ENCODE results near the gene CDH4.

The CDH4 gene

DNA sequence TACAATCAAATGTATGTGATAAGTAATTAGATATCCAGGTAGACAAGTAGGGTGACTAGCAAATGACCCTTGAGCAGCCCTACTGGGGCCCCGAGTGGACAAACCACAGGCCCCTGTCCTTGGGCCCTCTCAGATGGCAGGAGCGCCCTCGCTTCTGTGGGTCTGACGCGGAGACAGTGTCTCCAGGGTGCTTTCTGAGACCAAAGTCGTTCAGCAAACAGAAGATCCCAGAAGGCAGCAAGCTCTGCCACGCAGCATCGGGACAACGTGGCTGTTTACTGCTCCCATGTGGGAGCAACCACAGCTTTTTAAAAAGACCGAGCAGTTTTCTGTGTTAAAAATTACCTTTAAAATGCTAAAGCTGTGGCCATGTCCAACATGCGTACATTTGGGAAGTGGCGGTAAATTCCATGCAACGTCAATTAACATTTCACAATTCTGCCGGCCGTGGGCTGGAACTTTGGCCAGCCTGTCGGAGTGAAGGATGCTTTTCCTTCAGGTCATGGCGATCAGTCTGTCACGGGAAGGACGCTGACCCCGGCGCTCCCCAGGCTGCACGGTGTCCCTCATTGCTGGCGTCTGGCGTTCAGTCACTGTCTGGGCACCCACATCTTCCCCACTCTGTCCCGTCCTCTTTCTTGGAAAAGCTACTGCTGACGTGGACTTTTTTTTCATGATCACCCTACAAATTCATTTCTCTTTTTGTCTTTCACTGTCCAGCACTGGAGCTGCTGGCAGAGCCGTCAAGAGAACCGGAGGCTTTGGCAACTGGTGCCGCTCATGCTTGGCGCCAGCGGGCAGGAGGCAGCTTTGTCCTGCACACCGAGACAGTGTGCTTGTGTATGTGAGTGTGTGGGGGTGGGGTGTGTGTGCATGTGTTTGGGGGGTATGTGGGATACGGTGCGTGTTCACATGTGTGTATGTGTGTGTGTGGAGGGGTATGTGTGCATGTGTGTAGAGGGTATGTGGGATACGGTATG is 293.1 kb downstream of the CDH4 start:
- DNase-seq, result no peak

DNA sequence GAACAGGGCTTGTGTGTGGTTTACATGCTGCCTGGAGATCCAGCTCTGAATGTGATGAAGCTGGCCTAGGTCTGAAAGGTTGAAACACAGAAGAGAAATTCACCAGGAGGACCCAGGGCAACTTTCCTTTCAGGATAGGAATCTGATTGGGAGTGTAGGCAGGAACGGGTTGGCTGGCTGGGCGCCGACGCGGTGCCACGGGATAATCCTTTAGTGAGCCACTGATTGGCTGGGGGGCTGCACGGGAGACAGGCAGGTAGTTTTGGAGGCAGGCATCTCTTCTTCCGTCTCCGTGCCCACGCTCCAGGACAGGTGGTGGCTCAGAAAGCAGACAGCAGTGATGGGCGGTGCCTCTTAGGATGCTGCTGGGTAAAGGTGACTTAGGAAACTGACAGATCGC is 294.6 kb downstream of the CDH4 start:
- no peak for DNase-seq

DNA sequence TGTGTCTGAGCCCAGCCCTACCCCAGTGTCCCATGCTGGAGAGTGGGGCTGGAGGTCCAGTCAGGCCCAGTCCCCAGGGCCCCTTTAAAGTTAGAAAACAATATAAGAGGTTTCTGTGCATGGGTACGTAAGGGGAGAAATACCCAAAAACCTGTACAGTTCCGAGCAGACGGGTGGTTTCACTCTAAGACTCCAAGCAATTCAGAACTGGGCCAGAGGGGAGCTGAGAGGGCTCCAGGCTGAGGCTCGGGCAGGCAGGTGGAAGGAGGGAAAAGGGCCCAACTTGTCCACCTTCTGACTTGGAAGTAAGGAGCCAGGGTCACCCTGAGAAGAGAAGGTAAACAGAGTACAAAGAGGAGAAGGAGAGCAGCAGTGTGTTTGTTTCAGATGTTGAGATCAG is 296.0 kb downstream of the CDH4 start:
- no peak for DNase-seq

DNA sequence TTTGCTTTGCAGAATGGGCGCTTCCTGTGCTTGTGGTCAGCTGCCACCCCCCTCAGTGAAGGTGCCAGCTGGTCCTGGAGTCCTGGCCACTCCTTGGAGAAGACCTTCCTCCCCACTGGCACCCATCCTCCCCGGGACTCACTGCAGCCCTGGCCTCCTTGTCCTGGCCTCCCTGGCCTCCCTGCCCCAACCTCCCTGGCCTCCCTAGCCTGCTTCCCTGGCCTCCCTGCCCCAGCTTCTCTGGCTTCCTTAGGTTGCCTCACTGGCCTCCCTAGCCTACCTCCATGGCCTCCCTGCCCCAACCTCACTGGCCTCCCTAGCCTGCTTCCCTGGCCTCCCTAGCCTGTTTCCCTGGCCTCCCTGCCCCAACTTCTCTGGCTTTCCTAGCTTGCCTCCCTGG is 297.8 kb downstream of the CDH4 start:
- no peak for DNase-seq

DNA sequence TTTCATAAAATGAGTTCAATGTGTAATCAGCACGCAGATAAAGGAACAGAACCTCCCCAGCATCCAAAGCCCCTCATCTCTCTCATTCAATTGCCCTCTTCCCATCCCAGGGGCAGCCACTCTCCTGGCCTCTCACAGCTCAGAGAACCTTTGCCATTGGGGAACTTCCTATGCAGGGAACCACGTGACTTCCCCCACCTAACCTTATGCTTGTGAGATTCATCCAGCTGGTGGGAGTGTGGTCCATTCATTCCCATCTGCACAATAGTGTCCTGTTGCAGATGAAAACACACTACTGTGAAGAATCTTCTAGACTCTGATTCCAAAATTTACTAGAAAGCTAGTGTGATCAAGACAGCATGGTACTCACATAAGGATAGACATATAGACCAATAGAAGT is 299.3 kb downstream of the CDH4 start:
- no peak for DNase-seq

DNA sequence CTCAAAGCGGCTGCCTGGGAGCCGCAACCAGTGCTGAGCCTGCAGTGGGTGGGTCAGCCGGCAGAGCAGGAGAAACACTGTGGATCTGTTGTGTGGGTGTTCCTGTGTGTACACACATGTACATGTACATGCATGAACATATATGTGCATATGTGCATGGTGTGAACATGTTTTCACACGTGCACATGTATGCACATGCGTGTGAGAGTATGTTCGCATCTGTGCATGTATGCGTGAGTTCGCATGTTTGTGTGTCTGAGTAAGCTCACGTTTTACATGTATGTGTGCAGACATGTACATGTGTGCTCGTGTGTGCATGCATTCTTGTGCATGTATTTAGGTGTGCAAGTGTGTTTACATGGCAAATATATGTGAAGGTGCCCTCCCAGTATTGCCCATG is 302.6 kb downstream of the CDH4 start:
- DNase-seq, result no peak

DNA sequence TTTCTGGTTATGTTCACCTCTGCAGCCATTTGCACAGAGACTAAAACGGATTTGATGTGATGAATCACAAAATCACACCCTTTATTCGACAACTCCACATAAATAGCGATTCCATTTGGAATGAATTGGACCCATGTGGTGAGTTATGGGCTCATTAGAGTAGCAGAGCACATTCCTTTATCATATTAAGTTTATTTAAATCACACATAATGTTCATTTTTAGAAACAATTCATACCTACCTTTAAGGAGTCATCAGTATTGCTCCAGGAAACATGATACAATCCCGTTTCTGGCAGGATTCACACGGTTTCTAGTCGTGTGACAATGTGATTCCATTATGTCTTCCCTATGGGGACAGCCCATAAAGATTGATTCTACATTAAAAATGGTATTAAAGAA is 303.5 kb downstream of the CDH4 start:
- DNase-seq, result peak; percentile 45

DNA sequence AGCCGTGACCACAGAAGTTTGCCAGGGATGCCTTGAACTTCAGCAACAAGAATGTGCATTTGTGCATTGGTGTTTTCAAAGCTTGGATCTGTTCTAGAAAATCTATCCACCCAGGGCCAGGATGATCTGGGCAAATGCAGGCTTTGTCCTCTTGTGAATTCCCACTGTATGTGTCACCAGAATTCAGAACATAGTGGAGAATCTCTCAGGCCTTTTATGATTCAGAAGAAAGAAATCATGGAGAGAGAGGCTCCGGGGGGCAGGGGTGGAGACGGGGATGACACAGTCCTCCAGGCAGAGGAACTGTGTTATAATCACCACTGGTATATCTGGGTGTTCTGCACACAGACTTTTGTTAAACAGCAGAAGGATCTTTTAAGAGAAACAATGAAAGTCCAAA is 304.1 kb downstream of the CDH4 start:
- peak; percentile 95 for DNase-seq

DNA sequence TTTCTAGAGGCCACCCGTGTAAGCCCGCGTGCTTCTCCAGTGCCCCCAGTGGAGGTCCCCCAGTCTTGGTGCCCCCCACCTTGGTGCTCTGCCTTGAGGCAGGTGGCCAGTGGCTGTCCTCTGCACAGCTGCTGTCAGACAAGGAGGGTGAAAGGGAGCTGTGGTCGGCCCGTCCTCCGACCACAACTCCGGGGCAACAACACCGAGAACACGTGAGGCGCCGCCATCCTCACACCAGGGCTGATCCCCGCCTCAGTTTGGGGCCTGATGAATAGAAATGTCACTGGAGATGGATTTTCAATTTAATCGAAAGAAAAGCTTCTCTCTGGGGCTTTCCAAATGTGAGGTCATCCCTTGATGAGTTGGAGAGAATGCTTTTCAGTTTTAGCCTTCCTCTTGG is 304.6 kb downstream of the CDH4 start:
- DNase-seq, result no peak

DNA sequence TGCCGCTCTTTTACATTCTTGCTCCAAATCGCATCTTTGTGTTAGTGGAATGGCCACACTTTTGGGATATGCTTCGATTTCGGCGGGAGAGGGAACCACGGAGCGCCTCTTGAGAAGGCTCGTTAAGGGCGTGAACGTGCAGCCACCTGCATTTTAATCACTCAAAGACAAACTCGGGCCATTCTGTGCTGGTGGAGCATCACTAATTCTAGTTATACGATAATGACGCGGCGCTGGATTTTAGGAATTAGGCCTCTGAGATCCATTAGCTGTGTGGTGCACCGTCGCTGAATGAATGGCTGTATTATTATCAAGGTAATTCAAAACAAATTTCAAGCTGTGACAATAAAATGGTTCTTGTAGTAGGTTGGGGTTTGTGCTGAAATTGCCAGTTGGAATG is 305.6 kb downstream of the CDH4 start:
- DNase-seq, result no peak

DNA sequence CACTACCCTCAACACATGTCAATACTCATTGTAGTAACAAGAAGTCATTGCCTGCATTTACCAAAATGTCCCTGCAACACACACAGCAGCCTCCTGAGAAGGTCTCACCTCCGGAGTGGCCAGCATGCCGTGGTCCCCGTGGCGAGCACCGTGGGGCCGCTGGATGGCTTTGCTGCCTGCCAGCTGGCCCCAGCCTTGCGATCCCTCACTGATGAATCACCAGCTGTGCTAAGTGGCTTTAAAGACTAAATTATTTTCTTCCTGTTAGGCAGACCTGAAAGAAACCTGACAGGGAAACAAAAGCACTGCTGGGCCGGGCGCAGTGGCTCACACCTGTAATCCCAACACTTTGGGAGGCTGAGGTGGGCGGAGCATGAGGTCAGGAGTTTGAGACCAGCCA is 306.7 kb downstream of the CDH4 start:
- DNase-seq, result peak; percentile 32

DNA sequence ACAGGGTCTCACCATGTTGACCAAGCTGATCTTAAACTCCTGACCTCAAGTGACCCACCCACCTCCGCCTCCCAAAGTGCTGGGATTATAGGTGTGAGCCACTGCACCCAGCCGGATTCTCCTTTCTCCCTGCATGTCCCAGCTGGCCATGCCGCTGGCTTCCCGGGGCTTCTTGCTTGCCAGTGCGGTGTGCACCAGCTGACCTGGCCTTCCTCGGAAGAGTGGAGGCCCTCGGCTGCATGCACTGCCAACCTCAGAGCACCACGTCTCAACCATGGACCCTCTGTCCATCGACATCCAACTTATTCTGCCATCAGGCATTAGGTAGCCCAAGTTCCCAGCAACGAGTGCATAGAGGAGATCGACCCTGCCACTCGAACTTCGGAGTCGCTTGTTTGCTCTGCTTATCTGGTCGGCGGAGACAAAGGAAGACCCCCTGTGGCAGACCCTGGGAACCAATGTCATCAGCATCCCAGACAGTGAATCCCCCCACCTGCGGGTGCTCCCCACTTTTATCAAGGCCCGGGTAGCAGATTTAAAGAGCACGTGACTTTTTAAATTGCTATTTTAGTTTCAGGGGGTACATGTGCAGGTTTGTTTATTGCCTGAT is 307.8 kb downstream of the CDH4 start:
- no peak for DNase-seq

DNA sequence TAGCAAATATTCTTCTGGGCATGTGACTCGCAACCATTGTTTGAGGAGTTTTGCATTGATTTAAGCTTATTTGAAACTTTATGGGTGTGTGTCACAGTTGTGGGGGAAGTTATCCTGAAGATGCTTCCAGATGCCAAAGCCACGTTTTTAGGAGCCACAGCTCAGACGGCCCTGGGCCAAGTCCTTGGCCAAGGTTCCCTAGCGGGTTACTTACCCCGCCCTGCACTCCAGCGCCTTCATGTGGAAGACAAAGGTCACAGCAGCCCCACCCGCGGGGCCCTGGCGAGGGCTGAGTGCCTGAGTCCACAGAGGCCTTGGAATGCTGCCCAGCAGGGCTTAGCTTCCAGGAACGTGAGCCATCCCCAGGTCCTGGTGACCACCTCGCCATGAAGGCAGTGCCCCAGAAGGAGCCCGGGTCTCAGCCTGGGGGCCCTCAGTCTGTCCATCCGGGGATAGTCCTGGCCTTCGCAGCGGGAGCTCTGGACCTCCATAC is 308.3 kb downstream of the CDH4 start:
- DNase-seq, result peak; percentile 78

DNA sequence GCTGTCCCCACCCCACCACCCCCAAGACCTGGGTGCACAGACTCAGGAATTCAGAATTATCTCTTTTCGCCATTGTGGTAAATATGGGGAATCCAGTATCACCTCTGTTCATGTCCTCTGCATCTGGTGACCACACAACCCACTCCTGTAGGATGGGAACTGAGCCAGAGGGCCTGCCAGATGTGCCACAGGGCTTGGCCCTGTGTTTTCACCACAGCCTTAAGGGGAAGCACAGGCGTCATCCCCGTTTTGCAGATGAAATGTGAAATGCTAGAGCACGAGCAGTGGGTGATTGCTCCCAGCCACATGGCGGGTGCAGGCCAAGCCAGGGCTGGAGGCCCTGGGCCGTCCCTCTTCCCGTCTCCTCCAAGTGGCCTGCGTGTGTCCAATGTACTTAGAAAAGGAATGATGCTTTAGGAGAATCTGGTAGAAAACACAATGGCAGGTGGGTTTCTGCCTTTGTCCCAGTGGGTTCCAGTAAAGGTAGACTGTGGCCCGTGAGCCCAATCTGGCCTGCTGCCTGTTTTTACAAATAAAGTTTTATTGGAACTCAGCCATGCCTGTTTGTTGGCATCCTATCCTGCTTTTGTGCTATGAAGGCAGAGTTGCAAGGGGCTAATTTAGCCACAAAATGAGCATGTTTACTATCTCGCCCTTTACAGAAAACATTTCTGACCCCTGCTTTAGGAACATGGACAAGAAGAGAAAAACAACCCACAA is 309.2 kb downstream of the CDH4 start:
- DNase-seq, result peak; percentile 3

DNA sequence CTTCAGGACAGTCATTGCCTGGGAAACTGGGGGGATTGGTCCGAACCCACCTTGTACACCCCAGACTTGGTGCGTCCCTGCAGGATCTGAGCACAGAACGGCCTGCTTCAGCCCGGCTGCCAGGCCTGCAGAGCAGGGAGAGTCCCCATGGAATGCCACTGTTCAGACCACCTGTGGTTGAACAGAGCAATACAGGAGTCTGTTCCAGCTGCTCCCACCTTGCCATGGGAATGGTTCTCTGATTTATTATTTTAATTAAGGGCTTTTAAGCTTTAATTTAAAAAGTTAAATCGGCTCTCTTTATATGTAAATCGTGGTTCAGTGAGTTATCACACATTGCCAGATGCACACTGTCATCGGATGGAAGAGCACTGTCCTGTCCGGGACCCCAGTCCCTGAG is 310.4 kb downstream of the CDH4 start:
- DNase-seq, result no peak

DNA sequence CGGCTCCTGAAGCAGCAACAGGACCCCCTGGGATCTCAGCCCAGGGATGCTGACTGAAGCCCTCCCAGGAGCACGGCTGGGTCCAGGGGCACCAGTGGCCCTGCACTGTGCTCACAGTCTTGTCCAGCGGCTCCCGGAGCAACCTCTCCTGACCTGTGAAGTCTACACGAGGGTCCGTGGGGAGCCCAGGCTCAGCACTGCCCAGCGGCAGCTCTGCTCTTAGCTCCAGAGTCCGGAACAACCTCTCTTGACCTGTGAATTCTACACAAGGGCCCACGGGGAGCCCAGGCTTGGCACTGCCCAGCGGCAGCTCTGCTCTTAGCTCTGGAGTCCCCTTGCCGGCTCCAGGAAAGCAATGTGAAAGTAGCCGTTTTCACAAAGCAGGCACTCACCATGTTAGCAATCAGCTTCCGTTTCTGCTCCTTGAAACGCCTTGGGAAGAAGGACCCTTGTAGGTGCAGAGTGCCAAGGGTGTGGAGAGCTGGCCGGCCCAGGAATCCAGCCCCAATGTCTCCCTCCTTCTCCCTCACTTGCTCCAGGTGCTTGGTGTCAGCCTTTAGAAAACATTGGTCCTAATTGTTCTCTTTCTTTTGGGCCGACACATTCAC is 310.9 kb downstream of the CDH4 start:
- no peak for DNase-seq

DNA sequence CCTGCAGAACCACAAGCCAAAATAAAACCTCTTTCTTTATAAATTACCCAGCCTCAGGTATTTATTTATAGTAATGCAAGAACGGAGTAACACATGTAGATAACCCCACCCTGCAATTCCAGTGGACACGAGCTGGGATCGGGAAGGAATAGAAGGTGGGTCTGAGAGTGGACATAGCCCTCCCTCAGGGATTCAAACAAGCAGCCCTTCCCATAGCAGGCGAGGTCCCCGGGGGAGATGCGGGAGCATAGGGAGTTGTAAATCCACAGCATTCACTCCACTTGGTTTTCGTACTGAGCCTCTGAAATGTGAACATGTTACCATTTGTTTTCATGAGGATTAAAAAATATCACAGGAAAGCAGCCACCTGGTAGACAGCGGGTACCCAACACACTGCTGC is 312.6 kb downstream of the CDH4 start:
- DNase-seq, result no peak

DNA sequence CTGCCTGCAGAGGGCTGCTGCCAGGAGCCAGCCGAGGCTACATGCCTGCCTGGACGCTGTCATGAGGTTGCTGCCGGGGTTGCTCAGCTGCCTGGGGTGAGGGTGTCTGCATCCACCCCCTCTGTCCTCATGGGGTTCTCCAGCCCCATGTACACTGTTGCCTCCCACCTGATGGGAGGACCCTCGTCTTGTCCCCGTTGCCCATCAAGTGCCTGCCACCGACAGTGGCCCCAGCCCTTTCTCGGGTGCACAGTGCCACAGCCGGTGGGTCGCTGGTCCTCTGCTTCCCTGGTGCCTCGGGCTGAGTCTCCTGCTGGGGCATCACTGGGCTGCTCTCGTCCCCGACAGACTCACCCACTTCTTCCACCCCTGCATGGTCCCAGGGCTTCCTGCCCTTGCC is 313.7 kb downstream of the CDH4 start:
- no peak for DNase-seq

DNA sequence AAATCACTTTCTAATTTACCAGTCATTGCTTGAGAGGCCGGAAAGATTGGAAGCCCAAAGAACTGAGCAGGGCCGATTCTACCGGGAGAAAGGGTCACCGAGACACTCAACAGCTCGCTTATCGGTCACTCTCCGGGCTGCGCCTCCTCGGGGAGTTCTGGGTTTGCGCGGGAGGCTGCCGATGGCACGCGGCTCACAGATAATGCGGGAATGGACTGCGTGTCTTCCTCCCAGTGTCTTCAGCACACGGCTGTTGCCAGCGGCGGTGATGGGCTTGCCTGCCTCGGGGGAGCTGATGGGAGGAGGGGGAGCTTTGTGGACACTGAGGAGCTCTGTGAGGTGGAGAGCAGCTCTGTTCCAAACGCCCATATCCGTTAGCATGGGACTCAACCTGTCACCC is 314.6 kb downstream of the CDH4 start:
- no peak for DNase-seq

DNA sequence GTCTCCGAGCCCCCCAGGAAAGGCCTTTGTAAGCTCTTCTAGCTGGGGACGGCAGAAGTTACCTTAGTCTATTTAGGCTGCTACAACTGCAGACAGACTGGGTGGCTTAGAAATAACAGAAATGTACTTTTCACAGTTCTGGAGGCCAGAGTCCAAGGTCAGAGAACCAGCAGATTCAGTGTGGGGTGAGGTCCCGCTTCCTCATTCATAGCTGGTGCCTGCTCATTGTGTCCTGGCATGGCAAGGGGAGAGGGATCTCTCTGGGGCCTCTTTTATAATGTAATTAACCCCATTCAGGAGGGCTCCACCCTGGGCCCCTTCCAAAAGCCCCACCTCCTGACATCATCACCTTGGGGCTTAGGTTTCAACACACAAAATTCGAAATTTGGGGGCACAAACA is 315.1 kb downstream of the CDH4 start:
- DNase-seq, result no peak

DNA sequence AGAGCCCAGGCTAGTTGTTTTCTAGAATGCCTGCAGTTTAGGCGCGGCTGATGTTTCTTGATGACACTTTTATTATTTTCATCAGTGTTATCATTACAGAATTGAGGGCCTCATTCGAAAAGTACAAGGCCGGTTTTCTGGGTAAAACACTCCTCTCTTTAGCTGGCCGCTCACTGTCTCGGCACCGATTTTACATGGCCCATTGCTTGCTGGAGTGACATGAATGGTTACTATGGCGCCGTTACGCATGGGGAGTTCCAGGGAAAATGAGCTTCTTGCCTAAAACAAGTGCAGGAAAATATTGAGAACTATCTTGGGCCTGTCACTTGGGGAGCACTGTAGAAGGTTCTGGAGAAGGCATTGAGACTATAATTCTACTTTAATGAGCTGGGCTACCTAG is 317.8 kb downstream of the CDH4 start:
- no peak for DNase-seq

DNA sequence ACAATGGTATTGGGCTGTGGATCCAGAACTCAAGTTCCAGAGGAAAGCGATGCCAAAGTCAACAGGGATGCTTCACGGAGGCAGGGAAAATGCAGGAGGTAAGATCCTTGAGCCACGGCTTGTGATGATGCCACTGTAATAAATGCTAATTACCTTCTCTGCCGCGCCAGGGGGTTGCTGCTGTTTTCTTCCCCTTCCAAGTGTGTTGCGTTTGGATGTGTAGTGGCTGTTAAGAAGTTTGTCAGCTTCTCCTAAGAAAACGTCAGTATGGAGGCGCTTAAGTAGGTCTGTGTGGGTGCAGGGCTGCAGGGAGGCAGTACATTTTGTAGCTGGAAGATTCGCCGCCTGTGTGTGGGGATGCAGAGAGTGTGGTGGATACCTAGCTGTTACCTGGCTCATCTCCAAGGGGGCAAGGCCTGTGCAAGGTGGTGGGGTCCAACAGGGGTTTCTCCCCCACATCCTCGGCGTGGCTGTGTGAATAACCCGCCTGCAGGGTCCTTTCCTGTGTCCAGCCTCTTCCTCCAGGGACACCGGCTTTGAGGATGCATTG is 318.7 kb downstream of the CDH4 start:
- no peak for DNase-seq

DNA sequence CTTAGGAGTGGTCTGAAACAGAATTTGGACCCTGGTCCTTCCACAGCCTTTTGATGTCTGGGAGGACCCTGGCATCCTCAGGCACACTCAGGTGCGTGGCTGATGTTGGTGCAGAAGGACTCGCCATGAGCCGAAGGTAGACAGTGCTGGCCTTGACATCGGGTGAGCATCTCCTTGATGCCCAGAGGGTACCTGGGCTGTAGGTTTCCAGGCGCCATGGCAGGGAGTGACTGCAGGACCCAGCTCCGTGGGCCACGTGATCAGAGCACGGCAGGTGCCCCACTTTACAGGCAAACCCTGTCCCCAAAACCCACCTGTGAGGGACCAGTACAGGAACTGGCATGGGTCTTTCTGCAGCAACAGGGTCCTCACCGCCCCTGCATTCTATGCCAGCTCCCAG is 319.2 kb downstream of the CDH4 start:
- DNase-seq, result no peak

Data from fibroblast of skin of right quadriceps (primary cell).